ENCODE data around the gene NSG1.

DNA sequence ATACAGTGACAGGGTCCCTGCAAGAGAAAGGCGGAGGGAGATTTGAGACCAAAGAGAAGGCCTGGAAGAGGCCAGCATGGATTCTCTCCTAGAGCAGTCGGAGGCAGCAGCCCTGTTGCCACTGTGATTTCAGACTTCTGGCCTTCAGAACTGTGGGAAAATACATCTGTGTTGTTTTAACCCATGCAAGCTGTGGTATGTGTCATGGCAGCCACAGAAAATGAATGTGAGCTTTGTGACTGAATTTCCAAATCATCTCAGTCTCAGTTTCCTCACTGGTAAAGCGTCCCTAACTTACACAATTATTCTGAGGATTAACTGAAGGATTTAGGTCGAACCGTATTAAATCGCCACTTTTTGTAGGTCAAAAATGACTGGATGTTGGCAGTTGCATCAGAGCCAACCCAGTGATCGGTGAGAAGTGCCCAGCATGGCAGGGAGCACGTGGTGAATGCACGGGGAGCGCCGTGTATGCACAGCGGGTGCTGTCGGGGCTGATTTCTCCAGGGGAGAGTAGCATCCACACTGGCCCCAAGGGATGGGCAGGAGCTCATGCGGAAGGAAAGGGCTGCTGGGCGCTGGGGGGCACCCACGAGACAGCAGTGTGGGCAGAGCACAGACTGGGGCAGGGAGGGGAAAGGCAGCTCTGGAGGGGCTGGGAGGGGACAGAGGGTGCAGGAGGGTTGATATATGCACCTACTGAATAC lies 23.8 kb upstream of the NSG1 start:
- TF ChIP-seq, protein P1, sequence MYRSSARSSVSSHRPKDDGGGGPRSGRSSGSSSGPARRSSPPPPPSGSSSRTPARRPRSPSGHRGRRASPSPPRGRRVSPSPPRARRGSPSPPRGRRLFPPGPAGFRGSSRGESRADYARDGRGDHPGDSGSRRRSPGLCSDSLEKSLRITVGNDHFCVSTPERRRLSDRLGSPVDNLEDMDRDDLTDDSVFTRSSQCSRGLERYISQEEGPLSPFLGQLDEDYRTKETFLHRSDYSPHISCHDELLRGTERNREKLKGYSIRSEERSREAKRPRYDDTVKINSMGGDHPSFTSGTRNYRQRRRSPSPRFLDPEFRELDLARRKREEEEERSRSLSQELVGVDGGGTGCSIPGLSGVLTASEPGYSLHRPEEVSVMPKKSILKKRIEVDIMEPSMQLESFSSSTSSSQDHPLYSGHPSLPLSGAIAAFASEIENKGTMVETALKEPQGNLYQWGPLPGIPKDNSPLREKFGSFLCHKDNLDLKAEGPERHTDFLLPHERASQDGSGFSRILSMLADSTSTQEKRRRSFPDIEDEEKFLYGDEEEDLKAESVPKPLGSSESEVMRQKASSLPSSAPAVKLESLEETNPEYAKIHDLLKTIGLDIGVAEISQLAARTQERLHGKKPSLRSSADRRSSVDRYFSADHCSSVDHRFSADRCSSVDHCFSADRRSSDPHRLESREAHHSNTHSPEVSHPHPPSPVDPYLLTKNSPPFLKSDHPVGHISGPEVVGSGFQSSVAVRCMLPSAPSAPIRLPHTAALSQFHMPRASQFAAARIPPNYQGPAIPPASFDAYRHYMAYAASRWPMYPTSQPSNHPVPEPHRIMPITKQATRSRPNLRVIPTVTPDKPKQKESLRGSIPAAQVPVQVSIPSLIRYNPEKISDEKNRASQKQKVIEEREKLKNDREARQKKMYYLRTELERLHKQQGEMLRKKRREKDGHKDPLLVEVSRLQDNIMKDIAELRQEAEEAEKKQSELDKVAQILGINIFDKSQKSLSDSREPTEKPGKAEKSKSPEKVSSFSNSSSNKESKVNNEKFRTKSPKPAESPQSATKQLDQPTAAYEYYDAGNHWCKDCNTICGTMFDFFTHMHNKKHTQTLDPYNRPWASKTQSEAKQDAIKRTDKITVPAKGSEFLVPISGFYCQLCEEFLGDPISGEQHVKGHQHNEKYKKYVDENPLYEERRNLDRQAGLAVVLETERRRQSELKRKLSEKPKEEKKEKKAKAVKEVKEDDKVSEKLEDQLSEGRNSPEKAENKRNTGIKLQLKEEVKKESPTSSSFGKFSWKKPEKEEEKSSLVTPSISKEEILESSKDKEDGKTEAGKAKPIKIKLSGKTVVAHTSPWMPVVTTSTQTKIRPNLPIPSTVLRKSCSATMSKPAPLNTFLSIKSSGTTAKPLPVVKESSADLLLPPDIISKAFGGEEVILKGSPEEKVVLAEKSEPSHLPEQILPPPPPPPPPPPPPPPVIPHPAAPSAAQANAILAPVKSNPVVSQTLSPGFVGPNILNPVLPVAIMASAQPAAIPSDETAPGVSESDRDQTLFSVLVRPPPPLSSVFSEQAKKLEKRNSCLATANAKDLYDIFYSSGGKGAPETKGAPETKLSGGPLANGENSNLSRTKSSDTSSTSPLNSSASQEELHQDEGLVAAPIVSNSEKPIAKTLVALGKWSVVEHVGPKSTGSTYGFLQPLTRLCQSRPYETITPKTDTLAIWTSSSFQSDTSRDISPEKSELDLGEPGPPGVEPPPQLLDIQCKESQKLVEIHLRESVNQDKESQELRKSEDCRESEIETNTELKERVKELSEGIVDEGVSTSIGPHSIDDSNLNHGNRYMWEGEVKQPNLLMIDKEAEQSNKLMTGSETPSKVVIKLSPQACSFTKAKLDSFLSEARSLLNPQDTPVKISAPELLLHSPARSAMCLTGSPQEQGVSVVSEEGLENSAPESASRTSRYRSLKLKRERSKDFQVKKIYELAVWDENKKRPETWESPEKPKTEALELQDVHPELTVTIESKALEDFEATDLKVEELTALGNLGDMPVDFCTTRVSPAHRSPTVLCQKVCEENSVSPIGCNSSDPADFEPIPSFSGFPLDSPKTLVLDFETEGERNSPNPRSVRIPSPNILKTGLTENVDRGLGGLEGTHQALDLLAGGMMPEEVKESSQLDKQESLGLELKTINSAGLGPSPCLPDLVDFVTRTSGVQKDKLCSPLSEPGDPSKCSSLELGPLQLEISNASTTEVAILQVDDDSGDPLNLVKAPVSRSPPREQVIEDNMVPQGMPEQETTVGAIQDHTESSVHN (CRISPR knock-in tag; IDR thresholded peaks at IDR 0.05), result no peak
- TF ChIP-seq YY1 (IDR thresholded peaks at IDR 0.05; ENCODE audit: insufficient read depth, insufficient replicate concordance, low read depth, low read length) (no peak), MTF2 (CRISPR knock-in tag; IDR thresholded peaks at IDR 0.05; ENCODE audit: borderline replicate concordance) (no peak), FOXA1 (IDR thresholded peaks at IDR 0.05) (no peak), FOXA1 (CRISPR knock-in tag; IDR thresholded peaks at IDR 0.05) (no peak), ZNF772 (CRISPR knock-in tag; IDR thresholded peaks at IDR 0.05) (no peak)
- TF ChIP-seq, protein P2, sequence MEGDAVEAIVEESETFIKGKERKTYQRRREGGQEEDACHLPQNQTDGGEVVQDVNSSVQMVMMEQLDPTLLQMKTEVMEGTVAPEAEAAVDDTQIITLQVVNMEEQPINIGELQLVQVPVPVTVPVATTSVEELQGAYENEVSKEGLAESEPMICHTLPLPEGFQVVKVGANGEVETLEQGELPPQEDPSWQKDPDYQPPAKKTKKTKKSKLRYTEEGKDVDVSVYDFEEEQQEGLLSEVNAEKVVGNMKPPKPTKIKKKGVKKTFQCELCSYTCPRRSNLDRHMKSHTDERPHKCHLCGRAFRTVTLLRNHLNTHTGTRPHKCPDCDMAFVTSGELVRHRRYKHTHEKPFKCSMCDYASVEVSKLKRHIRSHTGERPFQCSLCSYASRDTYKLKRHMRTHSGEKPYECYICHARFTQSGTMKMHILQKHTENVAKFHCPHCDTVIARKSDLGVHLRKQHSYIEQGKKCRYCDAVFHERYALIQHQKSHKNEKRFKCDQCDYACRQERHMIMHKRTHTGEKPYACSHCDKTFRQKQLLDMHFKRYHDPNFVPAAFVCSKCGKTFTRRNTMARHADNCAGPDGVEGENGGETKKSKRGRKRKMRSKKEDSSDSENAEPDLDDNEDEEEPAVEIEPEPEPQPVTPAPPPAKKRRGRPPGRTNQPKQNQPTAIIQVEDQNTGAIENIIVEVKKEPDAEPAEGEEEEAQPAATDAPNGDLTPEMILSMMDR (CRISPR knock-in tag; IDR thresholded peaks at IDR 0.05), result peak; percentile 51
- TF ChIP-seq, protein P3, sequence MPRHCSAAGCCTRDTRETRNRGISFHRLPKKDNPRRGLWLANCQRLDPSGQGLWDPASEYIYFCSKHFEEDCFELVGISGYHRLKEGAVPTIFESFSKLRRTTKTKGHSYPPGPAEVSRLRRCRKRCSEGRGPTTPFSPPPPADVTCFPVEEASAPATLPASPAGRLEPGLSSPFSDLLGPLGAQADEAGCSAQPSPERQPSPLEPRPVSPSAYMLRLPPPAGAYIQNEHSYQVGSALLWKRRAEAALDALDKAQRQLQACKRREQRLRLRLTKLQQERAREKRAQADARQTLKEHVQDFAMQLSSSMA (CRISPR knock-in tag; IDR thresholded peaks at IDR 0.05), result no peak
- TF ChIP-seq, protein P4, sequence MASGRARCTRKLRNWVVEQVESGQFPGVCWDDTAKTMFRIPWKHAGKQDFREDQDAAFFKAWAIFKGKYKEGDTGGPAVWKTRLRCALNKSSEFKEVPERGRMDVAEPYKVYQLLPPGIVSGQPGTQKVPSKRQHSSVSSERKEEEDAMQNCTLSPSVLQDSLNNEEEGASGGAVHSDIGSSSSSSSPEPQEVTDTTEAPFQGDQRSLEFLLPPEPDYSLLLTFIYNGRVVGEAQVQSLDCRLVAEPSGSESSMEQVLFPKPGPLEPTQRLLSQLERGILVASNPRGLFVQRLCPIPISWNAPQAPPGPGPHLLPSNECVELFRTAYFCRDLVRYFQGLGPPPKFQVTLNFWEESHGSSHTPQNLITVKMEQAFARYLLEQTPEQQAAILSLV (CRISPR knock-in tag; IDR thresholded peaks at IDR 0.05; ENCODE audit: borderline replicate concordance), result no peak
- TF ChIP-seq, protein P5, sequence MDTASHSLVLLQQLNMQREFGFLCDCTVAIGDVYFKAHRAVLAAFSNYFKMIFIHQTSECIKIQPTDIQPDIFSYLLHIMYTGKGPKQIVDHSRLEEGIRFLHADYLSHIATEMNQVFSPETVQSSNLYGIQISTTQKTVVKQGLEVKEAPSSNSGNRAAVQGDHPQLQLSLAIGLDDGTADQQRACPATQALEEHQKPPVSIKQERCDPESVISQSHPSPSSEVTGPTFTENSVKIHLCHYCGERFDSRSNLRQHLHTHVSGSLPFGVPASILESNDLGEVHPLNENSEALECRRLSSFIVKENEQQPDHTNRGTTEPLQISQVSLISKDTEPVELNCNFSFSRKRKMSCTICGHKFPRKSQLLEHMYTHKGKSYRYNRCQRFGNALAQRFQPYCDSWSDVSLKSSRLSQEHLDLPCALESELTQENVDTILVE (CRISPR knock-in tag; IDR thresholded peaks at IDR 0.05), result no peak

Measured in HepG2 (cell line).